GM21390 (cell line): ENCODE data around the gene TBCK.

Experiments used
- ATAC-seq: cut with Tn5 transposase; IDR thresholded peaks from one replicate; pipeline ENCODE4 v1.9.1; 2021; ENCODE audit not compliant: unreplicated experiment

The TBCK gene

GRCh38 chr4:105996845-105997244 lies 319.2 kb downstream of the TBCK start:
- ATAC-seq = no peak

- ATAC-seq = no peak
Measured at GRCh38 chr4:105994841-105995501, 321.0 kb downstream of the TBCK start.

- no peak for ATAC-seq
Measured at GRCh38 chr4:105994061-105994460, 321.9 kb downstream of the TBCK start.

DNA sequence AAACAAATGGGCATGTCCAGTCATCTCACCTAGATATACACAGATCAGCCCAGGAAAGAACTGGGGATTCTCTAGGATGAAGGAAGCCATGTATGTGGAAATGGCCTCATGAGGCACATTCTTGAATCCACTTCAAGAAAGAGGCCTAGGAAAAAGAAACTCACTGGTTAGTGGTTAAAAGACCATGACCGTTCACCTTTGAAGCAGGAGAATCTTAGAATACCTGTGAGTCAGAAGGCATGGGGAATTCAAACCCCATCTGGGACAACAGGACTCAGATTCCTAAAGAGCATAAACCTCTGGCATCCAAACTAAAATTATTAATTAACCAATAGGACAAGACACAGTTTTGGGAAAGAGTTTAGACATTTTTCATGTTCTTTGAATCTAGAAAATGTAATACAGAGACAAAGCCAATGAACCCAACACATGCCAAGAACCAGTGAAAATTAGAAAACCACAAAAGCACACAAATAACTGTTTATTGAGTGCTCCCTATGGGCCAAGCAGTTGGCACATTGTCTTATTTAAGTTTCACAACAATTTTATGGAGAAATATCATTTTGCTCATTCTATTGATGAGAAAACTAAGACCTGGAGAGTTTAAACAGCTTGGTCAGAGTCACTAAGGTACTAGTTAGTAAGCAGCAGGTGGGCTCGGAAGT lies 323.2 kb downstream of the TBCK start:
- ATAC-seq = no peak

DNA sequence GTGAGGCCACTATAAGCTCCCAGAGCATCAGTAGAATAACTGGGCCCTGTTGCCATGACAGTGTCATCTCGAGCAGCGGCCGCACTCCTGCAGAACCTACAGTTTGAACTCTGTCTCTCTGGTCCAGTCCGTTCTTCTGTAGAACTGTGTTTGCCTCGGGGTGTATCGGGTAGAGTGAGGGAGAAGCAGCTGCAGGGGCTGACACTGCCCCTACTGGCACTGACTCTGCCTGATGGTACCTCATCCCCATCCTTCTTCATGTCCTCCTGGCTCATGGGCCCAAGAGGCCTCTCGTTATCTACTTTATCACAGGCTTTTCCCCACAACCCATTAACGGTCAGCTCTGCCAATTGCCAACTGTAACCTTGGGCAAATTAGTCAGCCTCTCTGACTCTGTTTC lies 324.3 kb downstream of the TBCK start:
- ATAC-seq = no peak
